K562 (cell line): ENCODE results near the gene KIF5A. TPM values are rescaled to one million over a fixed set of nuclear protein-coding genes. Genes with fewer than 3 reads are reported as not detected.

ENCODE experiments used
- BCL6 ChIP-seq: fragments of 250-450 bp; sonication (Bioruptor Pico); IDR thresholded peaks from 2 replicates; pipeline ENCODE4 v1.4.0; 2020
- CXXC5 ChIP-seq: fragments of 250-450 bp; sonication (Bioruptor Pico); IDR thresholded peaks from 2 replicates; pipeline ENCODE4 v1.8.0; 2022; ENCODE audit warnings: inconsistent platforms, mild to moderate bottlenecking, moderate library complexity
- PHB ChIP-seq: fragments of 250-450 bp; sonication (Bioruptor Pico); IDR thresholded peaks from 2 replicates; pipeline ENCODE4 v1.5.0; 2021
- PHTF2 ChIP-seq: fragments of 250-450 bp; sonication (Bioruptor Pico); IDR thresholded peaks from 2 replicates; pipeline ENCODE4 v1.5.0; 2021; ENCODE audit warnings: mild to moderate bottlenecking
- PTBP1 ChIP-seq: fragments of 200-400 bp; formaldehyde crosslinking; IDR thresholded peaks from 2 replicates; pipeline ENCODE4 v1.6.1; 2017; ENCODE audit warnings: low read depth, low read length
- SMAD3 ChIP-seq: fragments of 450-650 bp; formaldehyde crosslinking; conservative IDR thresholded peaks from 2 replicates; pipeline ENCODE4 v1.4.0; 2020; ENCODE audit warnings: mild to moderate bottlenecking
- STAG1 ChIP-seq: sonication (generic); formaldehyde crosslinking; IDR thresholded peaks from 2 replicates; pipeline ENCODE4 v1.5.0; 2020; ENCODE audit warnings: missing genetic modification reagents, borderline replicate concordance
- TCFL5 ChIP-seq: fragments of 250-450 bp; sonication (Bioruptor Pico); conservative IDR thresholded peaks from 2 replicates; pipeline ENCODE4 v1.6.1; 2021; ENCODE audit warnings: mild to moderate bottlenecking, moderate library complexity, matching md5 sums
- ZNF444 ChIP-seq: fragments of 250-450 bp; sonication (Bioruptor Pico); IDR thresholded peaks from 2 replicates; pipeline ENCODE4 v1.4.0; 2020; ENCODE audit warnings: mild to moderate bottlenecking, moderate library complexity
- ZNF551 ChIP-seq: fragments of 250-450 bp; sonication (Bioruptor Pico); IDR thresholded peaks from 2 replicates; pipeline ENCODE4 v1.5.0; 2021; ENCODE audit warnings: mild to moderate bottlenecking, moderate library complexity
- ZNF609 ChIP-seq: sonication (generic); formaldehyde crosslinking; IDR thresholded peaks from 2 replicates; pipeline ENCODE4 v1.8.1; 2023; ENCODE audit warnings: missing genetic modification reagents, mild to moderate bottlenecking, borderline replicate concordance
- ZNF766 ChIP-seq: fragments of 200-800 bp; sonication (Bioruptor generic); conservative IDR thresholded peaks from 2 replicates; pipeline ENCODE4 v1.6.1; 2016; ENCODE audit warnings: missing genetic modification characterization, missing compliant biosample characterization
- ZSCAN29 ChIP-seq: fragments of 450-650 bp; IDR thresholded peaks from 2 replicates; pipeline ENCODE4 v1.6.1; 2017
- polyA plus RNA-seq, 8 experiments: library from polyadenylated mRNA; depleted of rRNA in 4 of 8; stranded (reverse) in 5 of 8; unstranded in 3 of 8; fragments of >200 nt; fragmentation: Nextera tagmentation in 2 of 8; fragmentation: Illumina TruSeq in 1 of 8; extraction: Ambion mirVana in 2 of 8; extraction: Trizol in 1 of 8; gene quantifications; 2 replicates each; pipeline versions ENCODE4 v1.2.1 to v1.2.3, GENCODE V29; 2011 to 2014; ENCODE audit warnings: inconsistent platforms in 1 of 8, missing spikeins in 1 of 8
- total RNA-seq, 7 experiments: library from RNA; depleted of rRNA in 6 of 7; stranded (reverse); fragments of >200 nt in 6 of 7; fragmentation: Illumina TruSeq in 2 of 7; extraction: Trizol in 2 of 7; gene quantifications; 2 replicates each; pipeline versions ENCODE4 v1.2.1 to v1.2.3, GENCODE V29; 2011 to 2021; ENCODE audit warnings: low replicate concordance in 1 of 7
- TF ChIP-seq, protein P1 (sequence below): fragments of 250-450 bp; sonication (Bioruptor Pico); IDR thresholded peaks from 2 replicates; pipeline ENCODE4 v1.8.0; 2022; ENCODE audit warnings: inconsistent platforms, mild to moderate bottlenecking, moderate library complexity, borderline replicate concordance
- TF ChIP-seq, protein P2 (sequence below), 2 experiments: IDR thresholded peaks in 1 of 2; conservative IDR thresholded peaks in 1 of 2; 2 replicates each; pipeline ENCODE4 v1.6.1; 2016; ENCODE audit warnings: low read depth in 2 of 2, mild to moderate bottlenecking in 1 of 2, missing compliant biosample characterization in 1 of 2, missing genetic modification characterization in 1 of 2, moderate library complexity in 1 of 2
- TF ChIP-seq, protein P3 (sequence below): sonication (generic); formaldehyde crosslinking; IDR thresholded peaks from 2 replicates; pipeline ENCODE4 v1.8.0; 2022; ENCODE audit warnings: mild to moderate bottlenecking, missing genetic modification reagents, borderline replicate concordance

KIF5A gene
- total and polyA plus RNA-seq, 9 of the 15 experiments (the other 6 are each of a cell fraction or from before 2014, with no cell fraction given) = 3.4 to 17.7 (median 8.0) TPM

DNA sequence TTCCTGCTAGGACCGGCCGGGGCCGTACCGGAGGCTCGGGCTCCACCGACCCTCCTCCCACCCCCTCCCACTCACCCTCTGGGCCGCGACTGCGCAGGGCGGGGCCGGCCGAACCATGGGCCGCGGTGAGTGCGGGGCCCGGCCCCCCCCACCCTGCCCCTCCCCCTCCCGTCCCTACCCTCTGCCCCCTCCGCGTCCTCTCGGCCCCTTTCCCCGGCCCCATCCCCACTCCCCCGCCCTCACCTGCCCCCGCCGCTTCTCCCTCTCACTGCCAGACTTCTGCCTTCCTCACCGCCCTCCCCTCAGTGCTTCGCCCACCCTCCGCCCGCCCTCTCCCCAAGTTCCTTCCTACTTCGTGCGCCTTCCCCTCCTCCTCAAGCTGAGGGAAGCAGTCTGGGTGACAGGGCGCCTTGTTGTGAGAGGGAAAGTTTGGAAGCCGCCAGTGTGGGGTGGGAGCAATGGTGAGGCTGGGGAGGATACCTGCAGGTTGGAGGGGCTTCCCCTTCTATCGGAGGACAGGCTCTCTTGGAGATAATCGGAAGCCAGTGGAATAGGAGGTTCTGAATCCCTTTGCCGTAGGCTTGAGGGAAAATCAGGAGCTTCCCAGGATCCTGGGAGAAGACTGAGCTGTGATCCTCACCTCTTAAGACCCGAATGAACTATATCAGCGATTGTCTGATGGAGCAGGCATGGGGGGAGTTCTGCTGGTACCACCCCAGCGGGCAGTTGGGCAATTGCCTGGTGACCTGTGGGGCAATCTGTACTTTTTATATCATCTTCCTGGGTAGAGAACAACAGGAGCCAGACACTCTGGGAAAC lies 26.7 kb upstream of the KIF5A start (continued):
- TF ChIP-seq, protein P1, sequence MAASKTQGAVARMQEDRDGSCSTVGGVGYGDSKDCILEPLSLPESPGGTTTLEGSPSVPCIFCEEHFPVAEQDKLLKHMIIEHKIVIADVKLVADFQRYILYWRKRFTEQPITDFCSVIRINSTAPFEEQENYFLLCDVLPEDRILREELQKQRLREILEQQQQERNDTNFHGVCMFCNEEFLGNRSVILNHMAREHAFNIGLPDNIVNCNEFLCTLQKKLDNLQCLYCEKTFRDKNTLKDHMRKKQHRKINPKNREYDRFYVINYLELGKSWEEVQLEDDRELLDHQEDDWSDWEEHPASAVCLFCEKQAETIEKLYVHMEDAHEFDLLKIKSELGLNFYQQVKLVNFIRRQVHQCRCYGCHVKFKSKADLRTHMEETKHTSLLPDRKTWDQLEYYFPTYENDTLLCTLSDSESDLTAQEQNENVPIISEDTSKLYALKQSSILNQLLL (CRISPR knock-in tag) = no peak
- TF ChIP-seq, protein P2, sequence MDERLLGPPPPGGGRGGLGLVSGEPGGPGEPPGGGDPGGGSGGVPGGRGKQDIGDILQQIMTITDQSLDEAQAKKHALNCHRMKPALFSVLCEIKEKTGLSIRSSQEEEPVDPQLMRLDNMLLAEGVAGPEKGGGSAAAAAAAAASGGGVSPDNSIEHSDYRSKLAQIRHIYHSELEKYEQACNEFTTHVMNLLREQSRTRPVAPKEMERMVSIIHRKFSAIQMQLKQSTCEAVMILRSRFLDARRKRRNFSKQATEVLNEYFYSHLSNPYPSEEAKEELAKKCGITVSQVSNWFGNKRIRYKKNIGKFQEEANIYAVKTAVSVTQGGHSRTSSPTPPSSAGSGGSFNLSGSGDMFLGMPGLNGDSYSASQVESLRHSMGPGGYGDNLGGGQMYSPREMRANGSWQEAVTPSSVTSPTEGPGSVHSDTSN (CRISPR knock-in tag; IDR thresholded peaks at IDR 0.05; ENCODE audit: low read depth) = no peak
- TF ChIP-seq, protein P2 (tag; conservative IDR thresholded peaks at IDR 0.05; ENCODE audit: low read depth) = no peak
- no peak for TF ChIP-seq SMAD3 (CRISPR knock-in tag)
- TF ChIP-seq STAG1 (CRISPR knock-in tag) = no peak
- TF ChIP-seq ZNF609 = 0 out of 2 replicates have a peak, but pooled peaks have one; percentile 56
- TF ChIP-seq PHTF2 (CRISPR knock-in tag) = no peak
- no peak for TF ChIP-seq ZSCAN29
- TF ChIP-seq TCFL5 (CRISPR knock-in tag) = no peak
- no peak for TF ChIP-seq BCL6 (CRISPR knock-in tag)
- TF ChIP-seq CXXC5 (CRISPR knock-in tag) = no peak
- TF ChIP-seq PTBP1 = no peak
- no peak for TF ChIP-seq ZNF444
- TF ChIP-seq ZNF766 (CRISPR knock-in tag) = no peak
- no peak for TF ChIP-seq ZNF551 (CRISPR knock-in tag)
- TF ChIP-seq, protein P3, sequence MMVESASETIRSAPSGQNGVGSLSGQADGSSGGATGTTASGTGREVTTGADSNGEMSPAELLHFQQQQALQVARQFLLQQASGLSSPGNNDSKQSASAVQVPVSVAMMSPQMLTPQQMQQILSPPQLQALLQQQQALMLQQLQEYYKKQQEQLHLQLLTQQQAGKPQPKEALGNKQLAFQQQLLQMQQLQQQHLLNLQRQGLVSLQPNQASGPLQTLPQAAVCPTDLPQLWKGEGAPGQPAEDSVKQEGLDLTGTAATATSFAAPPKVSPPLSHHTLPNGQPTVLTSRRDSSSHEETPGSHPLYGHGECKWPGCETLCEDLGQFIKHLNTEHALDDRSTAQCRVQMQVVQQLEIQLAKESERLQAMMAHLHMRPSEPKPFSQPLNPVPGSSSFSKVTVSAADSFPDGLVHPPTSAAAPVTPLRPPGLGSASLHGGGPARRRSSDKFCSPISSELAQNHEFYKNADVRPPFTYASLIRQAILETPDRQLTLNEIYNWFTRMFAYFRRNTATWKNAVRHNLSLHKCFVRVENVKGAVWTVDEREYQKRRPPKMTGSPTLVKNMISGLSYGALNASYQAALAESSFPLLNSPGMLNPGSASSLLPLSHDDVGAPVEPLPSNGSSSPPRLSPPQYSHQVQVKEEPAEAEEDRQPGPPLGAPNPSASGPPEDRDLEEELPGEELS (CRISPR knock-in tag) = no peak
- no peak for TF ChIP-seq PHB
